ES-I3 (cell line): ENCODE results near the gene WDR37.
"Not testable (repeated sequence)": the region's sequence is repeated elsewhere in the genome, so short reads cannot be mapped to it uniquely, and the experiment has no call there.

ENCODE experiments used
- H3K36me3 ChIP-seq: 2 replicates; pipeline ENCODE4 v1.6.1; 2013; ENCODE audit warnings: mild to moderate bottlenecking, low read length, control low read depth, moderate library complexity; ENCODE audit not compliant: insufficient read depth
- H3K4me1 ChIP-seq: 2 replicates; pipeline ENCODE4 v1.6.1; 2013; ENCODE audit warnings: mild to moderate bottlenecking, control low read depth, low read length; ENCODE audit not compliant: insufficient read depth
- H3K9ac ChIP-seq: 2 replicates; pipeline ENCODE4 v1.6.1; 2013; ENCODE audit warnings: low read depth, mild to moderate bottlenecking, low read length, moderate library complexity
- H3K9me3 ChIP-seq: 2 replicates; pipeline ENCODE4 v1.6.1; 2013; ENCODE audit warnings: mild to moderate bottlenecking, low read length, moderate library complexity; ENCODE audit not compliant: control insufficient read depth, insufficient read depth

WDR37 gene

GRCh38 chr10:1114719-1115606 is 58.8 kb downstream of the WDR37 start:
- Histone ChIP-seq H3K36me3 (peaks cover 11% of the 10 kb centered on the region), H3K9me3 (no peaks in the 10 kb centered on the region; the same call in 1 of the 2 replicates), H3K4me1 (peaks cover 18% of the 10 kb centered on the region), H3K9ac (no peak overlapping the region)

- H3K4me1 ChIP-seq = peaks cover 13% of the 10 kb centered on the region
- no peaks in the 10 kb centered on the region; the same call in 1 of the 2 replicates for H3K9me3 ChIP-seq
- H3K36me3 ChIP-seq = peaks cover 12% of the 10 kb centered on the region
- H3K9ac ChIP-seq = no peak overlapping the region
Measured at GRCh38 chr10:1115607-1115955, 59.4 kb downstream of the WDR37 start.

GRCh38 chr10:1116051-1116450 is 59.9 kb downstream of the WDR37 start:
- Histone ChIP-seq H3K36me3 (peaks cover 12% of the 10 kb centered on the region), H3K9ac (no peak overlapping the region)

GRCh38 chr10:1116696-1117280 is 60.6 kb downstream of the WDR37 start:
- Histone ChIP-seq H3K36me3 (peaks cover 12% of the 10 kb centered on the region), H3K4me1 (peaks cover 6% of the 10 kb centered on the region; the same call in 1 of the 2 replicates), H3K9me3 (no peaks in the 10 kb centered on the region; the same call in 1 of the 2 replicates), H3K9ac (no peak overlapping the region)

More at GRCh38 chr10:1116051-1116450, 59.9 kb downstream of the WDR37 start:
- Histone ChIP-seq H3K4me1 (peaks cover 11% of the 10 kb centered on the region; the same call in 1 of the 2 replicates), H3K9me3 (no peaks in the 10 kb centered on the region; the same call in 1 of the 2 replicates)

GRCh38 chr10:1117651-1118050 is 61.5 kb downstream of the WDR37 start:
- H3K36me3 ChIP-seq = peaks cover 8% of the 10 kb centered on the region
- H3K9ac ChIP-seq = no peak overlapping the region
- H3K9me3 ChIP-seq = no peaks in the 10 kb centered on the region
- no peaks in the 10 kb centered on the region for H3K4me1 ChIP-seq

GRCh38 chr10:1118318-1118717 is 62.1 kb downstream of the WDR37 start:
- not testable (repeated sequence) for H3K9ac ChIP-seq, H3K36me3 ChIP-seq, H3K9me3 ChIP-seq, H3K4me1 ChIP-seq

- H3K36me3 ChIP-seq = peaks cover 7% of the 10 kb centered on the region
- no peaks in the 10 kb centered on the region for H3K9me3 ChIP-seq
- H3K9ac ChIP-seq = no peak overlapping the region
- no peaks in the 10 kb centered on the region for H3K4me1 ChIP-seq
Measured at GRCh38 chr10:1119027-1119426, 62.8 kb downstream of the WDR37 start.

- Histone ChIP-seq H3K9me3 (no peaks in the 10 kb centered on the region), H3K36me3 (peaks cover 7% of the 10 kb centered on the region), H3K9ac (no peak overlapping the region), H3K4me1 (no peaks in the 10 kb centered on the region)
Measured at GRCh38 chr10:1119501-1119900, 63.3 kb downstream of the WDR37 start.

GRCh38 chr10:1120306-1120705 is 64.1 kb downstream of the WDR37 start:
- Histone ChIP-seq H3K4me1 (no peaks in the 10 kb centered on the region), H3K9me3 (no peaks in the 10 kb centered on the region), H3K36me3 (peaks cover 7% of the 10 kb centered on the region), H3K9ac (no peak overlapping the region)

GRCh38 chr10:1120801-1121211 is 64.6 kb downstream of the WDR37 start:
- peaks cover 7% of the 10 kb centered on the region for H3K36me3 ChIP-seq
- H3K9ac ChIP-seq = no peak overlapping the region
- H3K4me1 ChIP-seq = no peaks in the 10 kb centered on the region
- H3K9me3 ChIP-seq = no peaks in the 10 kb centered on the region

- Histone ChIP-seq H3K9me3 (no peaks in the 10 kb centered on the region), H3K9ac (no peak overlapping the region), H3K4me1 (no peaks in the 10 kb centered on the region), H3K36me3 (peaks cover 7% of the 10 kb centered on the region; the same call in 1 of the 2 replicates)
Measured at GRCh38 chr10:1121271-1121970, 65.2 kb downstream of the WDR37 start.

GRCh38 chr10:1122349-1122748 is 66.2 kb downstream of the WDR37 start:
- Histone ChIP-seq H3K4me1 (no peaks in the 10 kb centered on the region), H3K36me3 (peaks cover 12% of the 10 kb centered on the region), H3K9ac (no peak overlapping the region), H3K9me3 (no peaks in the 10 kb centered on the region)

GRCh38 chr10:1123198-1123597 is 67.0 kb downstream of the WDR37 start:
- Histone ChIP-seq H3K4me1 (no peaks in the 10 kb centered on the region), H3K9ac (no peak overlapping the region), H3K9me3 (no peaks in the 10 kb centered on the region), H3K36me3 (peaks cover 12% of the 10 kb centered on the region)

- no peaks in the 10 kb centered on the region for H3K9me3 ChIP-seq
- H3K36me3 ChIP-seq = peaks cover 7% of the 10 kb centered on the region
- no peaks in the 10 kb centered on the region for H3K4me1 ChIP-seq
- H3K9ac ChIP-seq = no peak overlapping the region
Measured at GRCh38 chr10:1123972-1124371, 67.8 kb downstream of the WDR37 start.
